ENCODE measurements around the gene EID2B. TPM values are rescaled to one million over a fixed set of nuclear protein-coding genes. Genes with fewer than 3 reads are reported as not detected.

EID2B gene
- total and polyA plus RNA-seq, 2 of the 8 experiments (the other 6 are each of a cell fraction or from before 2014, with no cell fraction given) = 2.1 to 2.4 TPM

- WGBS, 2 experiments (ENCODE audit: extremely low coverage in 1 of 2, insufficient coverage in 1 of 2, insufficient read length in 1 of 2, insufficient replicate concordance in 2 of 2, low coverage in 1 of 2, low lambda C conversion rate in 2 of 2, missing lambda C conversion rate in 1 of 2) = 78% methylated on average over 1 of the region's 1 CpG; no CpG with 5 or more reads in 1 of the 2 experiments
- CTCF ChIA-PET (ENCODE audit: partially characterized antibody) = interaction anchor here (0.9 to 1.3 kb wide), 2 partner anchors 12 to 83 kb away, joined by 3 to 7 read pairs; partner anchors contain the start of gene EID2B
- no peak for FAIRE-seq
Observed at GRCh38 chr19:39544911-39545310, 12.3 kb upstream of the EID2B start.

More at GRCh38 chr19:39544911-39545310, 12.3 kb upstream of the EID2B start:
- Histone ChIP-seq H3K27ac (ENCODE audit: low read depth, low read length) (no peak overlapping the region), H3K56ac (replicated peaks; ENCODE audit: insufficient read length, low read depth, low read length) (no peak overlapping the region), H4K20me1 (replicated peaks in 1 of 2; ENCODE audit: control insufficient read depth in 1 of 2, insufficient read depth in 2 of 2, low read length in 2 of 2) (no peaks in the 10 kb centered on the region), H3K4me2 (ENCODE audit: insufficient read depth in 1 of 2, low read depth in 2 of 2, low read length in 2 of 2) (no peak overlapping the region), H3K18ac (ENCODE audit: extremely low read depth, low read length) (no peak overlapping the region), H2BK20ac (ENCODE audit: low read length) (no peak overlapping the region), H3K27me3 (replicated peaks in 1 of 4; ENCODE audit: control insufficient read depth in 3 of 4, extremely low read depth in 1 of 4, insufficient read depth in 3 of 4, low read length in 3 of 4) (no peaks in the 10 kb centered on the region), H3K36me3 (ENCODE audit: control insufficient read depth in 2 of 4, insufficient read depth in 4 of 4, low read length in 3 of 4) (no peaks in the 10 kb centered on the region), H3K4me3 (ENCODE audit: extremely low read depth in 1 of 4, insufficient read depth in 2 of 4, low read depth in 3 of 4, low read length in 4 of 4) (no peak overlapping the region), H3K4ac (replicated peaks; ENCODE audit: insufficient read length, low read depth, low read length) (no peak overlapping the region), H4K5ac (ENCODE audit: insufficient read length, low read depth, low read length) (no peak overlapping the region), H2BK15ac (ENCODE audit: low read length) (no peak overlapping the region), H3K79me1 (ENCODE audit: low read depth, low read length) (no peaks in the 10 kb centered on the region), H3K9ac (replicated peaks in 1 of 4; ENCODE audit: extremely low read depth in 1 of 4, low read depth in 3 of 4, low read length in 3 of 4) (no peak overlapping the region), H2AK5ac (ENCODE audit: low read depth, low read length) (no peak overlapping the region), H3K23me2 (ENCODE audit: low read depth, low read length) (no peaks in the 10 kb centered on the region), H2BK12ac (ENCODE audit: low read depth, low read length) (no peak overlapping the region), H3K79me2 (ENCODE audit: control insufficient read depth in 1 of 2, insufficient read depth in 2 of 2, low read length in 2 of 2) (no peaks in the 10 kb centered on the region), H3K14ac (ENCODE audit: insufficient read length) (no peak overlapping the region), H3K23ac (ENCODE audit: insufficient read length) (no peak overlapping the region), H4K8ac (ENCODE audit: extremely low read depth, insufficient read depth, low read length) (no peak overlapping the region), H4K91ac (replicated peaks; ENCODE audit: insufficient read length, low read length) (no peak overlapping the region), H3K9me3 (ENCODE audit: insufficient read depth in 2 of 2, low read depth in 1 of 2, low read length in 1 of 2) (no peaks in the 10 kb centered on the region), H2BK5ac (ENCODE audit: low read depth, low read length) (no peak overlapping the region), H2BK120ac (replicated peaks; ENCODE audit: low read depth, low read length) (no peak overlapping the region), H2AFZ (ENCODE audit: low read length) (no peak overlapping the region), H3K4me1 (replicated peaks in 1 of 4; ENCODE audit: control insufficient read depth in 3 of 4, insufficient read depth in 4 of 4, low read length in 3 of 4) (peaks cover 0 to 4% (median under 1%) of the 10 kb centered on the region in 4 experiments; a peak in 3 of 7 replicates)
- no peak for DNase-seq (ENCODE audit: low read depth in 1 of 2, low spot score in 2 of 2)
- no peak for TF ChIP-seq GTF2F1 (IDR thresholded peaks at IDR 0.05; ENCODE audit: borderline replicate concordance, low read depth, low read length)
- TF ChIP-seq RFX5 (IDR thresholded peaks at IDR 0.05; ENCODE audit: borderline replicate concordance, low read depth, low read length) = no peak
- no peak for TF ChIP-seq NANOG (IDR thresholded peaks at IDR 0.05; ENCODE audit: insufficient read depth, low read depth, low read length, poor library complexity, severe bottlenecking)
- no peak for TF ChIP-seq EZH2 (IDR thresholded peaks at IDR 0.05; ENCODE audit: low read depth, low read length, severe bottlenecking)
- TF ChIP-seq CBX8 (IDR thresholded peaks at IDR 0.05; ENCODE audit: borderline replicate concordance, low read depth, low read length) = no peak
- no peak for TF ChIP-seq JUN (IDR thresholded peaks at IDR 0.05; ENCODE audit: low read depth, low read length)
- TF ChIP-seq ASH2L (IDR thresholded peaks at IDR 0.05; ENCODE audit: low read length) = no peak
- no peak for TF ChIP-seq SUZ12 (IDR thresholded peaks at IDR 0.05; ENCODE audit: low read length)
- TF ChIP-seq TBP (IDR thresholded peaks at IDR 0.05; ENCODE audit: low read depth, low read length) = no peak
- TF ChIP-seq CHD2 (IDR thresholded peaks at IDR 0.05; ENCODE audit: low read length) = no peak
- TF ChIP-seq RNF2 (IDR thresholded peaks at IDR 0.05; ENCODE audit: borderline replicate concordance, low read depth, low read length, missing control alignments, poor library complexity, severe bottlenecking) = no peak
- TF ChIP-seq SP4 (IDR thresholded peaks at IDR 0.05; ENCODE audit: low read length) = no peak
- no peak for TF ChIP-seq SP2 (IDR thresholded peaks at IDR 0.05; ENCODE audit: low read length)
- no peak for TF ChIP-seq GABPA (IDR thresholded peaks at IDR 0.05; ENCODE audit: borderline replicate concordance, insufficient read depth, low read length)
- POLR2A ChIA-PET (ENCODE audit: partially characterized antibody) = interaction anchor here (0.6 kb wide), 1 partner anchor 85 kb away, joined by 4 read pairs; no protein-coding TSS in a partner anchor
